Ishikawa (cell line): ENCODE results near the gene GALK1.

Source experiments
- CEBPB ChIP-seq: IDR thresholded peaks from 2 replicates; pipeline ENCODE4 v1.6.1; 2012
- CREB1 ChIP-seq: IDR thresholded peaks from 2 replicates; pipeline ENCODE4 v1.6.1; 2012; ENCODE audit warnings: low read depth
- EGR1 ChIP-seq: IDR thresholded peaks from 2 replicates; pipeline ENCODE4 v1.6.1; 2012
- EP300 ChIP-seq: IDR thresholded peaks from 2 replicates; pipeline ENCODE4 v1.6.1; 2012; ENCODE audit warnings: borderline replicate concordance
- FOXM1 ChIP-seq: IDR thresholded peaks from 2 replicates; pipeline ENCODE4 v1.6.1; 2012; ENCODE audit warnings: low read depth, borderline replicate concordance
- MAX ChIP-seq: IDR thresholded peaks from 2 replicates; pipeline ENCODE4 v1.6.1; 2012
- NFIC ChIP-seq: IDR thresholded peaks from 2 replicates; pipeline ENCODE4 v1.6.1; 2012
- RAD21 ChIP-seq: IDR thresholded peaks from 2 replicates; pipeline ENCODE4 v1.6.1; 2012; ENCODE audit warnings: low read depth
- REST ChIP-seq: IDR thresholded peaks from 2 replicates; pipeline ENCODE4 v1.6.1; 2012; ENCODE audit warnings: low read depth, mild to moderate bottlenecking
- TAF1 ChIP-seq: IDR thresholded peaks from 2 replicates; pipeline ENCODE4 v1.6.1; 2012; ENCODE audit warnings: low read depth, mild to moderate bottlenecking
- TCF12 ChIP-seq: IDR thresholded peaks from 2 replicates; pipeline ENCODE4 v1.6.1; 2012; ENCODE audit warnings: low read depth
- TEAD4 ChIP-seq: IDR thresholded peaks from 2 replicates; pipeline ENCODE4 v1.6.1; 2012
- USF1 ChIP-seq: IDR thresholded peaks from 2 replicates; pipeline ENCODE4 v1.6.1; 2012
- YY1 ChIP-seq: IDR thresholded peaks from 2 replicates; pipeline ENCODE4 v1.6.1; 2012; ENCODE audit warnings: low read depth
- ZBTB7A ChIP-seq: IDR thresholded peaks from 2 replicates; pipeline ENCODE4 v1.6.1; 2012; ENCODE audit warnings: low read depth

The GALK1 gene

GRCh38 chr17:75751676-75752404, 13.2 kb downstream of the GALK1 start:
- TF ChIP-seq REST = no peak
- TF ChIP-seq USF1 = no peak
- TF ChIP-seq CREB1 = no peak
- no peak for TF ChIP-seq EGR1
- TF ChIP-seq FOXM1 = no peak
- TF ChIP-seq EP300 = no peak
- TF ChIP-seq YY1 = no peak
- TF ChIP-seq TCF12 = no peak
- no peak for TF ChIP-seq MAX
- TF ChIP-seq ZBTB7A = no peak
- TF ChIP-seq NFIC = no peak

- no peak for TF ChIP-seq RAD21
- TF ChIP-seq CREB1 = no peak
- TF ChIP-seq TEAD4 = no peak
- no peak for TF ChIP-seq TAF1
Observed at GRCh38 chr17:75750661-75751423, 14.2 kb downstream of the GALK1 start.

- TF ChIP-seq FOXM1 (no peak), TCF12 (0 out of 2 replicates have a peak, but pooled peaks have one; percentile 16), USF1 (no peak), REST (no peak), EGR1 (no peak), CEBPB (no peak), YY1 (no peak), TAF1 (no peak), ZBTB7A (no peak), MAX (no peak), EP300 (no peak), TEAD4 (no peak), NFIC (no peak), RAD21 (peak; percentile 85), CREB1 (no peak)
Observed at GRCh38 chr17:75749545-75750389, 15.2 kb downstream of the GALK1 start.

GRCh38 chr17:75748706-75749105, 16.3 kb downstream of the GALK1 start:
- TF ChIP-seq YY1 = no peak
- no peak for TF ChIP-seq TCF12
- TF ChIP-seq ZBTB7A = no peak
- TF ChIP-seq TEAD4 = no peak
- TF ChIP-seq EGR1 = no peak
- no peak for TF ChIP-seq MAX
- TF ChIP-seq FOXM1 = no peak
- TF ChIP-seq RAD21 = no peak
- no peak for TF ChIP-seq CEBPB
- TF ChIP-seq REST = no peak
- no peak for TF ChIP-seq NFIC
- TF ChIP-seq CREB1 = no peak
- no peak for TF ChIP-seq TAF1
- TF ChIP-seq EP300 = no peak
- TF ChIP-seq USF1 = no peak
